ENCODE measurements around the gene TSG101.

GRCh38 chr11:18492888-18493287, 33.9 kb downstream of the TSG101 start:
- no peak for TF ChIP-seq CTCF (IDR thresholded peaks at IDR 0.05)
- TF ChIP-seq POLR2A (IDR thresholded peaks at IDR 0.05) = no peak
- TF ChIP-seq POLR2AphosphoS5 (IDR thresholded peaks at IDR 0.05) = no peak

Measured in gastroesophageal sphincter (tissue), 3 donors.